ENCODE measurements around the gene CCPG1. TPM values are rescaled to one million over a fixed set of nuclear protein-coding genes. Genes with fewer than 3 reads are reported as not detected.

CCPG1 gene
- total RNA-seq, 1 donor from 2014 or later, result 56.3 TPM

- Histone ChIP-seq H3K36me3 (ENCODE audit: insufficient read depth, low read length) (no peaks in the 10 kb centered on the region), H3K79me2 (ENCODE audit: insufficient read depth, low read length) (peaks cover 3% of the 10 kb centered on the region), H3K9ac (ENCODE audit: low read length) (no peak overlapping the region), H3K27ac (ENCODE audit: low read depth, low read length) (no peak overlapping the region), H3K4me3 (ENCODE audit: insufficient read depth, low read depth, low read length) (no peak overlapping the region), H3K4me1 (ENCODE audit: insufficient read depth, low read length) (no peaks in the 10 kb centered on the region), H2AFZ (ENCODE audit: low read depth, low read length) (no peak overlapping the region), H3K27me3 (ENCODE audit: insufficient read depth, low read length) (no peaks in the 10 kb centered on the region), H3K4me2 (ENCODE audit: low read length) (no peak overlapping the region), H3K9me3 (ENCODE audit: insufficient read depth, low read depth, low read length) (no peaks in the 10 kb centered on the region), H4K20me1 (ENCODE audit: insufficient read depth, low read length) (no peaks in the 10 kb centered on the region)
- peaks cover 10% of the 10 kb centered on the region for H3K9me3 Mint-ChIP-seq (ENCODE audit: unreplicated experiment)
- DNase-seq (ENCODE audit: low read depth) (no peak), FAIRE-seq (no peak)
- H3K27me3 Mint-ChIP-seq (ENCODE audit: low read depth, unreplicated experiment), result no peaks in the 10 kb centered on the region
- TF ChIP-seq, protein P1, sequence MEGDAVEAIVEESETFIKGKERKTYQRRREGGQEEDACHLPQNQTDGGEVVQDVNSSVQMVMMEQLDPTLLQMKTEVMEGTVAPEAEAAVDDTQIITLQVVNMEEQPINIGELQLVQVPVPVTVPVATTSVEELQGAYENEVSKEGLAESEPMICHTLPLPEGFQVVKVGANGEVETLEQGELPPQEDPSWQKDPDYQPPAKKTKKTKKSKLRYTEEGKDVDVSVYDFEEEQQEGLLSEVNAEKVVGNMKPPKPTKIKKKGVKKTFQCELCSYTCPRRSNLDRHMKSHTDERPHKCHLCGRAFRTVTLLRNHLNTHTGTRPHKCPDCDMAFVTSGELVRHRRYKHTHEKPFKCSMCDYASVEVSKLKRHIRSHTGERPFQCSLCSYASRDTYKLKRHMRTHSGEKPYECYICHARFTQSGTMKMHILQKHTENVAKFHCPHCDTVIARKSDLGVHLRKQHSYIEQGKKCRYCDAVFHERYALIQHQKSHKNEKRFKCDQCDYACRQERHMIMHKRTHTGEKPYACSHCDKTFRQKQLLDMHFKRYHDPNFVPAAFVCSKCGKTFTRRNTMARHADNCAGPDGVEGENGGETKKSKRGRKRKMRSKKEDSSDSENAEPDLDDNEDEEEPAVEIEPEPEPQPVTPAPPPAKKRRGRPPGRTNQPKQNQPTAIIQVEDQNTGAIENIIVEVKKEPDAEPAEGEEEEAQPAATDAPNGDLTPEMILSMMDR (IDR thresholded peaks at IDR 0.05; ENCODE audit: insufficient read depth, low read depth, low read length), result no peak
- no peak for TF ChIP-seq EZH2 (IDR thresholded peaks at IDR 0.05; ENCODE audit: insufficient read depth, low read length)
- H3K36me3 Mint-ChIP-seq (ENCODE audit: low read depth, unreplicated experiment), result peaks cover 6% of the 10 kb centered on the region
- no peak overlapping the region for H3K27ac Mint-ChIP-seq (ENCODE audit: unreplicated experiment)
- H3K4me3 Mint-ChIP-seq (ENCODE audit: unreplicated experiment), result no peak overlapping the region
- H3K4me1 Mint-ChIP-seq (ENCODE audit: low read depth, unreplicated experiment), result peaks cover 9% of the 10 kb centered on the region
Measured at GRCh38 chr15:55398243-55398642, 9.9 kb downstream of the CCPG1 start.

DNA sequence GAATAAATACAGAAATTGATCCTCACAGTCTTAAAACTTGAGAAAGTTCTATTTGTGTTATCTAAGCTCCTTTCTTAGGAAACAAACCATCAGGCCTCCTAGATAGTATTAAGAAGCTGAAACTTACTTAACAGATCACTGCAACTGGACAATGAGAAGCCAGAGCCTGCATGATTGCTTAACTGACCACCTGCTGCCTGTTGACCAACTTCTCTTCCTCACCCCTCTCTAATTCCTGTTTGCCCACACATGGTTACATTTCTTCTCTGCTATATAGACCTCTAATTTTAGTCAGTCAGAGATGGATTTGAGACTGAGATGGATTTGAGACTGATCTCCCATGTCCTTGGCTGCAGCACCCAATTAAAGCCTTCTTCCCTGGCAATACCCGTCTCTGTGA lies 13.5 kb downstream of the CCPG1 start:
- H3K4me2 ChIP-seq (ENCODE audit: low read length), result no peak overlapping the region
- FAIRE-seq (no peak), DNase-seq (ENCODE audit: low read depth) (no peak)
- Mint-ChIP-seq H3K4me3 (ENCODE audit: unreplicated experiment) (no peak overlapping the region), H3K4me1 (ENCODE audit: low read depth, unreplicated experiment) (no peaks in the 10 kb centered on the region), H3K9me3 (ENCODE audit: unreplicated experiment) (peaks cover 7% of the 10 kb centered on the region), H3K36me3 (ENCODE audit: low read depth, unreplicated experiment) (peaks cover 6% of the 10 kb centered on the region), H3K27me3 (ENCODE audit: low read depth, unreplicated experiment) (no peaks in the 10 kb centered on the region), H3K27ac (ENCODE audit: unreplicated experiment) (no peak overlapping the region)
- no peak overlapping the region for H3K9ac ChIP-seq (ENCODE audit: low read length)
- peaks cover 3% of the 10 kb centered on the region for H3K79me2 ChIP-seq (ENCODE audit: insufficient read depth, low read length)
- no peaks in the 10 kb centered on the region for H3K36me3 ChIP-seq (ENCODE audit: insufficient read depth, low read length)
- no peaks in the 10 kb centered on the region for H3K4me1 ChIP-seq (ENCODE audit: insufficient read depth, low read length)
- H3K27me3 ChIP-seq (ENCODE audit: insufficient read depth, low read length), result no peaks in the 10 kb centered on the region
- TF ChIP-seq, protein P1 (IDR thresholded peaks at IDR 0.05; ENCODE audit: insufficient read depth, low read depth, low read length), result no peak
- no peak for TF ChIP-seq EZH2 (IDR thresholded peaks at IDR 0.05; ENCODE audit: insufficient read depth, low read length)
- H3K4me3 ChIP-seq (ENCODE audit: insufficient read depth, low read depth, low read length), result no peak overlapping the region
- H3K9me3 ChIP-seq (ENCODE audit: insufficient read depth, low read depth, low read length), result no peaks in the 10 kb centered on the region
- H4K20me1 ChIP-seq (ENCODE audit: insufficient read depth, low read length), result no peaks in the 10 kb centered on the region
- no peak overlapping the region for H3K27ac ChIP-seq (ENCODE audit: low read depth, low read length)
- H2AFZ ChIP-seq (ENCODE audit: low read depth, low read length), result no peak overlapping the region

- H3K27ac Mint-ChIP-seq (ENCODE audit: unreplicated experiment), result no peak overlapping the region
- no peak for FAIRE-seq
- peak overlapping the region; percentile 46 for H3K27ac ChIP-seq (ENCODE audit: low read depth, low read length)
Measured at GRCh38 chr15:55389264-55389607, 18.9 kb downstream of the CCPG1 start.

More at GRCh38 chr15:55389264-55389607, 18.9 kb downstream of the CCPG1 start:
- H3K4me1 Mint-ChIP-seq (ENCODE audit: low read depth, unreplicated experiment), result peaks cover 6% of the 10 kb centered on the region
- peaks cover 11% of the 10 kb centered on the region for H3K4me1 ChIP-seq (ENCODE audit: insufficient read depth, low read length)
- H3K79me2 ChIP-seq (ENCODE audit: insufficient read depth, low read length), result peaks cover 3% of the 10 kb centered on the region
- H3K4me3 Mint-ChIP-seq (ENCODE audit: unreplicated experiment), result no peak overlapping the region
- H3K9me3 Mint-ChIP-seq (ENCODE audit: unreplicated experiment), result no peaks in the 10 kb centered on the region
- peaks cover 2% of the 10 kb centered on the region for H3K36me3 ChIP-seq (ENCODE audit: insufficient read depth, low read length)
- H2AFZ ChIP-seq (ENCODE audit: low read depth, low read length), result no peak overlapping the region
- H4K20me1 ChIP-seq (ENCODE audit: insufficient read depth, low read length), result no peaks in the 10 kb centered on the region
- TF ChIP-seq, protein P1 (IDR thresholded peaks at IDR 0.05; ENCODE audit: insufficient read depth, low read depth, low read length), result no peak
- no peak for TF ChIP-seq EZH2 (IDR thresholded peaks at IDR 0.05; ENCODE audit: insufficient read depth, low read length)
- no peaks in the 10 kb centered on the region for H3K27me3 ChIP-seq (ENCODE audit: insufficient read depth, low read length)
- H3K9me3 ChIP-seq (ENCODE audit: insufficient read depth, low read depth, low read length), result no peaks in the 10 kb centered on the region
- H3K27me3 Mint-ChIP-seq (ENCODE audit: low read depth, unreplicated experiment), result no peaks in the 10 kb centered on the region
- H3K4me2 ChIP-seq (ENCODE audit: low read length), result peak overlapping the region; percentile 21
- peaks cover 7% of the 10 kb centered on the region for H3K36me3 Mint-ChIP-seq (ENCODE audit: low read depth, unreplicated experiment)
- no peak overlapping the region for H3K4me3 ChIP-seq (ENCODE audit: insufficient read depth, low read depth, low read length)
- no peak overlapping the region for H3K9ac ChIP-seq (ENCODE audit: low read length)
- DNase-seq (ENCODE audit: low read depth), result peak; percentile 36

Measured in astrocyte (in vitro differentiated cells and primary cell).